Endothelial cell of umbilical vein (primary cell): ENCODE data around the gene ORMDL3. TPM values are rescaled to one million over a fixed set of nuclear protein-coding genes. Genes with fewer than 3 reads are reported as not detected.

ENCODE experiments used
- BruUV-seq: library from RNA; stranded (reverse); fragments of 400-500 nt; replicated peaks from 2 replicates; lab custom pipeline; 2021; lab: Mats Ljungman, UMichigan
- CTCF ChIA-PET: fragments of 300-600, 350-600 bp; sonication (Branson Sonifier 250); formaldehyde crosslinking; loops from one replicate; lab custom pipeline; 2021; ENCODE audit warnings: antibody characterized with exemption, inconsistent platforms; lab: Charles Lee
- POLR2A ChIA-PET: fragments of 300-600, 350-600 bp; sonication (Branson Sonifier 250); formaldehyde crosslinking; loops from one replicate; lab custom pipeline; 2021; ENCODE audit warnings: antibody characterized with exemption, inconsistent platforms; lab: Charles Lee
- DNase-seq: peaks from one replicate; pipeline ENCODE4 v3.0.0-alpha.2; 2011; ENCODE audit warnings: low read depth, low spot score
- FAIRE-seq: peaks from 2 replicates; lab custom pipeline; 2011; peaks lifted over from hg19 to GRCh38; lab: Jason Lieb, UNC
- H2AFZ ChIP-seq: 2 replicates; pipeline ENCODE4 v1.6.0; 2012; ENCODE audit warnings: low read depth, low read length, control low read depth, inconsistent platforms
- H3K27ac ChIP-seq: 2 replicates; pipeline ENCODE4 v1.5.1; 2011; ENCODE audit warnings: low read depth, mild to moderate bottlenecking, control low read depth, low read length, moderate library complexity; ENCODE audit not compliant: insufficient read depth
- H3K27me3 ChIP-seq, 2 experiments: 2 replicates each; pipeline versions ENCODE4 v1.6.0 to v1.6.1; 2011; ENCODE audit warnings: low read length in 2 of 2, mixed read lengths in 1 of 2; ENCODE audit not compliant: control insufficient read depth in 2 of 2, insufficient read depth in 2 of 2
- H3K36me3 ChIP-seq, 2 experiments: 2 replicates in 1 of 2; 3 replicates in 1 of 2; pipeline ENCODE4 v1.5.1; 2011; ENCODE audit warnings: low read length in 2 of 2, mild to moderate bottlenecking in 1 of 2, moderate library complexity in 1 of 2; ENCODE audit not compliant: control insufficient read depth in 2 of 2, insufficient read depth in 2 of 2; ENCODE audit errors: extremely low read depth in 1 of 2
- H3K4me1 ChIP-seq: 3 replicates; pipeline ENCODE4 v1.5.1; 2011; ENCODE audit warnings: mild to moderate bottlenecking, low read length; ENCODE audit not compliant: control insufficient read depth, insufficient read depth; ENCODE audit errors: extremely low read depth
- H3K4me2 ChIP-seq: 2 replicates; pipeline ENCODE4 v1.6.1; 2011; ENCODE audit warnings: low read length, control low read depth, mixed read lengths; ENCODE audit not compliant: insufficient read depth
- H3K4me3 ChIP-seq, 3 experiments: fragments of 200-600 bp in 1 of 3; sonication (generic), shearing (Covaris generic) in 1 of 3; replicated peaks in 1 of 3; 2 replicates each; pipeline ENCODE4 v1.5.1; 2011 to 2016; ENCODE audit warnings: control low read depth in 3 of 3, low read length in 3 of 3, mild to moderate bottlenecking in 2 of 3, inconsistent platforms in 1 of 3, low read depth in 1 of 3, moderate library complexity in 1 of 3; ENCODE audit not compliant: insufficient read depth in 1 of 3
- H3K79me2 ChIP-seq: 2 replicates; pipeline ENCODE4 v1.6.0; 2012; ENCODE audit warnings: low read length, inconsistent platforms; ENCODE audit not compliant: control insufficient read depth, insufficient read depth
- H3K9ac ChIP-seq: replicated peaks from 2 replicates; pipeline ENCODE3; 2011; ENCODE audit warnings: low read length, control low read depth; ENCODE audit not compliant: insufficient read depth; ENCODE audit errors: extremely low read depth
- H3K9me1 ChIP-seq: replicated peaks from 3 replicates; pipeline ENCODE4 v1.6.0; 2011; ENCODE audit warnings: mild to moderate bottlenecking, low read length; ENCODE audit not compliant: control insufficient read depth, insufficient read depth; ENCODE audit errors: extremely low read depth
- H3K9me3 ChIP-seq: replicated peaks from 2 replicates; pipeline ENCODE4 v1.5.1; 2012; ENCODE audit warnings: low read length, inconsistent platforms; ENCODE audit not compliant: control insufficient read depth, insufficient read depth
- H4K20me1 ChIP-seq: replicated peaks from 2 replicates; pipeline ENCODE3; 2011; ENCODE audit warnings: mild to moderate bottlenecking, low read length; ENCODE audit not compliant: control insufficient read depth, insufficient read depth; ENCODE audit errors: extremely low read depth
- EZH2 ChIP-seq: IDR thresholded peaks from 2 replicates; pipeline ENCODE4 v1.6.1; 2012; ENCODE audit warnings: borderline replicate concordance, low read depth, mild to moderate bottlenecking, moderate library complexity, low read length, inconsistent platforms; ENCODE audit not compliant: severe bottlenecking
- FOS ChIP-seq: IDR thresholded peaks from 2 replicates; pipeline ENCODE4 v1.6.1; 2011; ENCODE audit warnings: mild to moderate bottlenecking, low read length, moderate library complexity, borderline replicate concordance; ENCODE audit not compliant: insufficient read depth
- GATA2 ChIP-seq: IDR thresholded peaks from 2 replicates; pipeline ENCODE4 v1.7.0; 2011; ENCODE audit warnings: low read depth, mild to moderate bottlenecking, moderate library complexity, mixed read lengths, low read length; ENCODE audit not compliant: insufficient read length, insufficient read depth
- JUN ChIP-seq: IDR thresholded peaks from 2 replicates; pipeline ENCODE4 v1.6.1; 2011; ENCODE audit warnings: borderline replicate concordance, low read depth; ENCODE audit not compliant: insufficient read length, insufficient read depth
- MYC ChIP-seq: IDR thresholded peaks from one replicate; pipeline ENCODE4 v1.6.1; 2011; ENCODE audit warnings: mild to moderate bottlenecking, low read depth, low read length
- POLR2A ChIP-seq: IDR thresholded peaks from 2 replicates; pipeline ENCODE4 v1.6.1; 2012; ENCODE audit warnings: low read depth, mild to moderate bottlenecking, control low read depth, low read length
- POLR2AphosphoS5 ChIP-seq: IDR thresholded peaks from 2 replicates; pipeline ENCODE4 v1.6.1; 2012; ENCODE audit warnings: low read depth, mild to moderate bottlenecking, control low read depth, low read length, moderate library complexity; ENCODE audit not compliant: insufficient read depth
- dilution Hi-C: fragments of 300-500 bp; cut with MboI; formaldehyde crosslinking; loops from one replicate; pipeline ENCODE4 v1.15.0; 2019; ENCODE audit warnings: low sequenced_read_pairs; ENCODE audit not compliant: extremely low pct_ligation_motif_present
- intact Hi-C: fragments of 100-400 bp; cut with micrococcal nuclease; formaldehyde crosslinking; loops from one replicate; pipeline ENCODE4 v1.10.0; 2022
- polyA plus RNA-seq, 4 experiments: library from polyadenylated mRNA; depleted of rRNA in 3 of 4; stranded (reverse) in 3 of 4; unstranded in 1 of 4; fragments of >200 nt; gene quantifications; 2 replicates each; pipeline versions ENCODE4 v1.2.1 to v1.2.3, GENCODE V29; 2011 to 2012; ENCODE audit warnings: missing spikeins in 1 of 4
- total RNA-seq: library from RNA; stranded (reverse); gene quantifications from 2 replicates; pipeline ENCODE4 v1.2.3, GENCODE V29; 2021
- TF ChIP-seq, protein P1 (sequence below), 2 donors: IDR thresholded peaks; 1 replicate in 1 of 2; 2 replicates in 1 of 2; pipeline ENCODE4 v1.5.1; 2011; ENCODE audit warnings: low read length in 2 of 2, mild to moderate bottlenecking in 2 of 2, moderate library complexity in 2 of 2, control low read depth in 1 of 2, inconsistent platforms in 1 of 2, low read depth in 1 of 2; ENCODE audit not compliant: insufficient read depth in 1 of 2; ENCODE audit errors: extremely low read depth in 1 of 2
- TF ChIP-seq, protein P2 (sequence below): IDR thresholded peaks from 2 replicates; pipeline ENCODE4 v1.6.1; 2011; ENCODE audit not compliant: insufficient read depth, insufficient read length

The ORMDL3 gene
- total and polyA plus RNA-seq, 2 donors (not counting 3 experiments of a cell fraction or from before 2014, with no cell fraction given): 29.8 to 49.8 TPM

DNA sequence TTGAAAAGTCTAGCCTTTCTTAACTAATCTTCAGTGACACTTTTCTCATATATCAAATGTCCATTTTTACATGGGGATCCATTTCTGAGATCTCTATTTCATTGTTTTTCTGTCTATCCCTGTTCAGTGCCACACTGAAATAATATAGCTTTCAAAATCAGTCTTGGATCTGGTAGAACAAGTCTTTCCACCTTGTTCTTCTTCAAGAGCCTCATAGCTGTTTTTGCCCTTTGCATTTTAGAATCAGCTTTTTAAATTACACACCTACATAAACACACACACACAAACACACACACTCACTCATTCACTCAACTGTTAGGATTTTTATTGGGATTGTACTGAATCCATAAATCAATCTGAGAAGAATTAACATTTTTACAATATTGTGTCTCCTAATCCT, 28.2 kb downstream of the ORMDL3 start:
- peaks cover 0 to 2% of the 10 kb centered on the region in 2 experiments for H3K27me3 ChIP-seq
- no peaks in the 10 kb centered on the region for H4K20me1 ChIP-seq
- H2AFZ ChIP-seq: no peak overlapping the region
- TF ChIP-seq, protein P1, sequence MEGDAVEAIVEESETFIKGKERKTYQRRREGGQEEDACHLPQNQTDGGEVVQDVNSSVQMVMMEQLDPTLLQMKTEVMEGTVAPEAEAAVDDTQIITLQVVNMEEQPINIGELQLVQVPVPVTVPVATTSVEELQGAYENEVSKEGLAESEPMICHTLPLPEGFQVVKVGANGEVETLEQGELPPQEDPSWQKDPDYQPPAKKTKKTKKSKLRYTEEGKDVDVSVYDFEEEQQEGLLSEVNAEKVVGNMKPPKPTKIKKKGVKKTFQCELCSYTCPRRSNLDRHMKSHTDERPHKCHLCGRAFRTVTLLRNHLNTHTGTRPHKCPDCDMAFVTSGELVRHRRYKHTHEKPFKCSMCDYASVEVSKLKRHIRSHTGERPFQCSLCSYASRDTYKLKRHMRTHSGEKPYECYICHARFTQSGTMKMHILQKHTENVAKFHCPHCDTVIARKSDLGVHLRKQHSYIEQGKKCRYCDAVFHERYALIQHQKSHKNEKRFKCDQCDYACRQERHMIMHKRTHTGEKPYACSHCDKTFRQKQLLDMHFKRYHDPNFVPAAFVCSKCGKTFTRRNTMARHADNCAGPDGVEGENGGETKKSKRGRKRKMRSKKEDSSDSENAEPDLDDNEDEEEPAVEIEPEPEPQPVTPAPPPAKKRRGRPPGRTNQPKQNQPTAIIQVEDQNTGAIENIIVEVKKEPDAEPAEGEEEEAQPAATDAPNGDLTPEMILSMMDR (IDR thresholded peaks at IDR 0.05; ENCODE audit: extremely low read depth in 1 of 2, insufficient read depth in 1 of 2, low read depth in 1 of 2, low read length in 2 of 2): no peak
- POLR2A ChIA-PET: no interaction called here
- H3K9me3 ChIP-seq: no peaks in the 10 kb centered on the region
- H3K79me2 ChIP-seq: no peaks in the 10 kb centered on the region
- H3K4me3 ChIP-seq: no peak overlapping the region
- CTCF ChIA-PET: no interaction called here
- H3K36me3 ChIP-seq: no peaks in the 10 kb centered on the region
- no TSS peak for BruUV-seq
- H3K4me2 ChIP-seq: no peak overlapping the region
- H3K4me1 ChIP-seq: no peaks in the 10 kb centered on the region
- H3K9me1 ChIP-seq: no peaks in the 10 kb centered on the region
- dilution Hi-C loops: no loop called here
- DNase-seq: no peak
- intact Hi-C loops: no loop called here
- no peak for FAIRE-seq
- no peak overlapping the region for H3K27ac ChIP-seq
- no peak overlapping the region for H3K9ac ChIP-seq

DNA sequence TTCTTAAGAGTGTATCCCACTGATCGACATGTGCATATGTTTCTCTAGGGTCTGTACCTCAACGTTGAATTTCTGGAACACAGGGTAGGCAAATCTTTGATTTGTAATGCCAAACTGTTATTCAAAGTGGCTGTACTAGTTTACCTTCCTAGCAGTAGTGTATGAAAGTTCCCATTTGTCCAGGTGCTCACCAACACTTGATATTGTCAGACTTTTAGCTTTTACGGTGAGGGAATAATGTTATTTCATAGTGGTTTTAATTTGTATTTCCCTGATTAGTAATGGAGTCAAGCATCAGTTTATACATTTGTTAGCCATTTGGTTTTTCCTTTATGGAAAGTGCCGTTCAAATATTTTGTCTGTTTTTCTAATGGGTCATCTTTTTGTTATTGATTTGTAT, 29.3 kb downstream of the ORMDL3 start:
- H3K4me1 ChIP-seq: no peaks in the 10 kb centered on the region
- ChIA-PET POLR2A (interaction anchor here (0.7 kb wide), 1 partner anchor 19 kb away, joined by 3 read pairs; no protein-coding TSS in a partner anchor), CTCF (interaction anchor here (1.0 kb wide), 1 partner anchor 18 kb away, joined by 3 read pairs; no protein-coding TSS in a partner anchor)
- no peaks in the 10 kb centered on the region for H4K20me1 ChIP-seq
- dilution Hi-C loops: no loop called here
- intact Hi-C loops: no loop called here
- no peak overlapping the region for H3K4me3 ChIP-seq
- no peak overlapping the region for H3K27ac ChIP-seq
- no peak overlapping the region for H2AFZ ChIP-seq
- no peak for FAIRE-seq
- H3K9me1 ChIP-seq: no peaks in the 10 kb centered on the region
- no peak overlapping the region for H3K9ac ChIP-seq
- no peak for DNase-seq
- peaks cover 0 to 3% of the 10 kb centered on the region in 2 experiments for H3K27me3 ChIP-seq
- BruUV-seq: no TSS peak
- TF ChIP-seq POLR2AphosphoS5 (no peak), MYC (no peak), JUN (no peak), EZH2 (no peak), FOS (no peak), GATA2 (no peak), POLR2A (no peak)
- TF ChIP-seq, protein P2, sequence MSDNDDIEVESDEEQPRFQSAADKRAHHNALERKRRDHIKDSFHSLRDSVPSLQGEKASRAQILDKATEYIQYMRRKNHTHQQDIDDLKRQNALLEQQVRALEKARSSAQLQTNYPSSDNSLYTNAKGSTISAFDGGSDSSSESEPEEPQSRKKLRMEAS: no peak
- TF ChIP-seq, protein P1 (IDR thresholded peaks at IDR 0.05; ENCODE audit: extremely low read depth in 1 of 2, insufficient read depth in 1 of 2, low read depth in 1 of 2, low read length in 2 of 2): no peak
- H3K79me2 ChIP-seq: no peaks in the 10 kb centered on the region
- H3K36me3 ChIP-seq: no peaks in the 10 kb centered on the region
- no peak overlapping the region for H3K4me2 ChIP-seq
- H3K9me3 ChIP-seq: no peaks in the 10 kb centered on the region
